ENCODE data around the gene MED13L. TPM values are rescaled to one million over a fixed set of nuclear protein-coding genes. Genes with fewer than 3 reads are reported as not detected.
"Not testable (repeated sequence)": the region's sequence is repeated elsewhere in the genome, so short reads cannot be mapped to it uniquely, and the experiment has no call there.

MED13L gene
- total and polyA plus RNA-seq, 2 donors (not counting 1 experiment from before 2014, with no cell fraction given) = 20.3 to 207 TPM

- TF ChIP-seq, protein P1, sequence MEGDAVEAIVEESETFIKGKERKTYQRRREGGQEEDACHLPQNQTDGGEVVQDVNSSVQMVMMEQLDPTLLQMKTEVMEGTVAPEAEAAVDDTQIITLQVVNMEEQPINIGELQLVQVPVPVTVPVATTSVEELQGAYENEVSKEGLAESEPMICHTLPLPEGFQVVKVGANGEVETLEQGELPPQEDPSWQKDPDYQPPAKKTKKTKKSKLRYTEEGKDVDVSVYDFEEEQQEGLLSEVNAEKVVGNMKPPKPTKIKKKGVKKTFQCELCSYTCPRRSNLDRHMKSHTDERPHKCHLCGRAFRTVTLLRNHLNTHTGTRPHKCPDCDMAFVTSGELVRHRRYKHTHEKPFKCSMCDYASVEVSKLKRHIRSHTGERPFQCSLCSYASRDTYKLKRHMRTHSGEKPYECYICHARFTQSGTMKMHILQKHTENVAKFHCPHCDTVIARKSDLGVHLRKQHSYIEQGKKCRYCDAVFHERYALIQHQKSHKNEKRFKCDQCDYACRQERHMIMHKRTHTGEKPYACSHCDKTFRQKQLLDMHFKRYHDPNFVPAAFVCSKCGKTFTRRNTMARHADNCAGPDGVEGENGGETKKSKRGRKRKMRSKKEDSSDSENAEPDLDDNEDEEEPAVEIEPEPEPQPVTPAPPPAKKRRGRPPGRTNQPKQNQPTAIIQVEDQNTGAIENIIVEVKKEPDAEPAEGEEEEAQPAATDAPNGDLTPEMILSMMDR (IDR thresholded peaks at IDR 0.05) = no peak
- TF ChIP-seq EZH2 (IDR thresholded peaks at IDR 0.05; ENCODE audit: borderline replicate concordance, insufficient read depth, low read depth, low read length, poor library complexity, severe bottlenecking) = no peak
- no peaks in the 10 kb centered on the region for H3K9me3 ChIP-seq (ENCODE audit: control extremely low read depth in 1 of 3, control insufficient read depth in 2 of 3, insufficient read depth in 1 of 3, low read length in 2 of 3)
- no peak overlapping the region for H3K9ac ChIP-seq (ENCODE audit: low read length)
- Mint-ChIP-seq H3K27me3 (no peaks in the 10 kb centered on the region), H3K9me3 (ENCODE audit: insufficient read depth) (no peaks in the 10 kb centered on the region), H3K27ac (peak overlapping the region; percentile 15), H3K4me3 (peak overlapping the region; percentile 18), H3K4me1 (peaks cover 67% of the 10 kb centered on the region)
- H3K4me3 ChIP-seq (ENCODE audit: control extremely low read depth in 1 of 5, extremely low read depth in 1 of 5, insufficient read depth in 1 of 5, low read depth in 2 of 5, low read length in 4 of 5) = no peak overlapping the region
- DNase-seq = no peak
- no peak overlapping the region for H3K4me2 ChIP-seq (replicated peaks; ENCODE audit: low read depth, low read length, poor library complexity, severe bottlenecking)
- H2AFZ ChIP-seq (ENCODE audit: insufficient read depth, low read depth, low read length, poor library complexity, severe bottlenecking) = no peak overlapping the region
- no peaks in the 10 kb centered on the region for H3K36me3 ChIP-seq (replicated peaks in 1 of 2; ENCODE audit: control extremely low read depth in 1 of 2, control insufficient read depth in 1 of 2, extremely low read depth in 1 of 2, insufficient read depth in 2 of 2, low read length in 1 of 2)
- H3K79me2 ChIP-seq (ENCODE audit: control insufficient read depth, insufficient read depth, low read length) = peaks cover 94% of the 10 kb centered on the region
- peaks cover 31 to 42% of the 10 kb centered on the region in 2 donors for H3K4me1 ChIP-seq (ENCODE audit: control insufficient read depth in 2 of 2, insufficient read depth in 2 of 2, low read length in 2 of 2)
- WGBS (ENCODE audit: insufficient coverage) = 81% methylated on average over 5 of the region's 9 CpGs
- peak overlapping the region in 1 of 2 donors; percentile 29 for H3K27ac ChIP-seq (ENCODE audit: low read length in 2 of 2)
- H4K20me1 ChIP-seq (ENCODE audit: control insufficient read depth, insufficient read depth, low read length, poor library complexity, severe bottlenecking) = peaks cover 41% of the 10 kb centered on the region
- H3K27me3 ChIP-seq (replicated peaks in 1 of 4; ENCODE audit: control extremely low read depth in 1 of 4, control insufficient read depth in 3 of 4, insufficient read depth in 4 of 4, low read length in 3 of 4) = no peaks in the 10 kb centered on the region
- ATAC-seq (ENCODE audit: low read depth) = no peak
- intact Hi-C loops (cut with micrococcal nuclease) = loop anchor here (5.0 kb wide), 1 partner anchor 36 kb away; the partner anchor contains the start of gene MED13L
- POLR2A ChIA-PET = interaction anchor here (0.7 kb wide), 2 partner anchors 11 to 43 kb away, joined by 4 to 7 read pairs; no protein-coding TSS in a partner anchor
- CTCF ChIA-PET = interaction anchor here (0.7 to 1.4 kb wide), 5 partner anchors 14 to 350 kb away, joined by 3 to 10 read pairs (median 4); no protein-coding TSS in a partner anchor
Measured at GRCh38 chr12:116241157-116241759, 36.2 kb downstream of the MED13L start.

DNA sequence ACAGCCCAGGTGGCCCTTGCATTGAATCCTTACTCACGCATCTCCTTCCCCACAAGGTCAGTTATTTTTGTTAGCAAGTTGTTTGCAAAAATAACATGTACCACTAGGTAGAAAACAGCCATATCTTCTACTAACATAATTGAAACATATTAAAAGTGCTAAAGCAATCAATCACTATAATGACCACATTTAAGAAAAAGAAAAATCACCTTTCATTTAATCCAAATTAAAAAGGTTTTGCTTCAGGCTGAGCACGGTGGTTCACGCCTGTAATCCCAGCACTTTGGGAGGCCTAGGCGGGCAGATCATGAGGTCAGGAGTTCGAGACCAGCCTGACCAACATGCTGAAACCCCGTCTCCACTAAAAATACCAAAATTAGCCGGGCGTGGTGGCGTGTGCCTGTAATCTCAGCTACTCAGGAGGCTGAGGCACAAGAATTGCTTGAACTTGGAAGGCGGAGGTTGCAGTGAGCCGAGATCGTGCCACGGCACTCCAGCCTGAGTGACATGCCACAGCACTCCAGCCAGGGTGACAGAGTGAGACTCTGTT is 38.8 kb downstream of the MED13L start:
- peaks cover 94% of the 10 kb centered on the region for H3K79me2 ChIP-seq (ENCODE audit: control insufficient read depth, insufficient read depth, low read length)
- intact Hi-C loops (cut with micrococcal nuclease) = loop anchor here (5.0 kb wide), 1 partner anchor 96 kb away; no protein-coding TSS in a partner anchor
- POLR2A ChIA-PET = not testable (repeated sequence)

More for the DNA sequence above, 38.8 kb downstream of the MED13L start:
- DNase-seq; ATAC-seq (ENCODE audit: low read depth); H3K4me3 Mint-ChIP-seq; H2AFZ ChIP-seq (ENCODE audit: insufficient read depth, low read depth, low read length, poor library complexity, severe bottlenecking); H3K27ac ChIP-seq (ENCODE audit: low read length in 2 of 2); H3K4me2 ChIP-seq (replicated peaks; ENCODE audit: low read depth, low read length, poor library complexity, severe bottlenecking); H3K4me3 ChIP-seq (ENCODE audit: control extremely low read depth in 1 of 5, extremely low read depth in 1 of 5, insufficient read depth in 1 of 5, low read depth in 2 of 5, low read length in 4 of 5); H3K9me3 Mint-ChIP-seq (ENCODE audit: insufficient read depth); H3K36me3 ChIP-seq (replicated peaks in 1 of 2; ENCODE audit: control extremely low read depth in 1 of 2, control insufficient read depth in 1 of 2, extremely low read depth in 1 of 2, insufficient read depth in 2 of 2, low read length in 1 of 2); H3K27me3 ChIP-seq (replicated peaks in 1 of 4; ENCODE audit: control extremely low read depth in 1 of 4, control insufficient read depth in 3 of 4, insufficient read depth in 4 of 4, low read length in 3 of 4); H3K9me3 ChIP-seq (ENCODE audit: control extremely low read depth in 1 of 3, control insufficient read depth in 2 of 3, insufficient read depth in 1 of 3, low read length in 2 of 3); H3K27me3 Mint-ChIP-seq; H3K27ac Mint-ChIP-seq; H3K9ac ChIP-seq (ENCODE audit: low read length): not testable (repeated sequence)
- CTCF ChIA-PET = interaction anchor here (0.8 to 1.1 kb wide), 4 partner anchors 12 to 223 kb away, joined by 3 to 4 read pairs (median 3); no protein-coding TSS in a partner anchor
- H3K4me1 ChIP-seq (ENCODE audit: control insufficient read depth in 2 of 2, insufficient read depth in 2 of 2, low read length in 2 of 2) = peaks cover 10 to 20% of the 10 kb centered on the region in 2 donors
- 96% methylated on average over 9 of the region's 13 CpGs for WGBS (ENCODE audit: insufficient coverage)
- H4K20me1 ChIP-seq (ENCODE audit: control insufficient read depth, insufficient read depth, low read length, poor library complexity, severe bottlenecking) = peaks cover 41% of the 10 kb centered on the region
- H3K4me1 Mint-ChIP-seq = peaks cover 47% of the 10 kb centered on the region

Data from B cell (primary cell).